ENCODE results near the gene LILRA6.
"Not testable (repeated sequence)": the region's sequence is repeated elsewhere in the genome, so short reads cannot be mapped to it uniquely, and the experiment has no call there.

The LILRA6 gene

GRCh38 chr19:54279406-54279962 is 36.9 kb upstream of the LILRA6 start:
- TF ChIP-seq, protein P1, sequence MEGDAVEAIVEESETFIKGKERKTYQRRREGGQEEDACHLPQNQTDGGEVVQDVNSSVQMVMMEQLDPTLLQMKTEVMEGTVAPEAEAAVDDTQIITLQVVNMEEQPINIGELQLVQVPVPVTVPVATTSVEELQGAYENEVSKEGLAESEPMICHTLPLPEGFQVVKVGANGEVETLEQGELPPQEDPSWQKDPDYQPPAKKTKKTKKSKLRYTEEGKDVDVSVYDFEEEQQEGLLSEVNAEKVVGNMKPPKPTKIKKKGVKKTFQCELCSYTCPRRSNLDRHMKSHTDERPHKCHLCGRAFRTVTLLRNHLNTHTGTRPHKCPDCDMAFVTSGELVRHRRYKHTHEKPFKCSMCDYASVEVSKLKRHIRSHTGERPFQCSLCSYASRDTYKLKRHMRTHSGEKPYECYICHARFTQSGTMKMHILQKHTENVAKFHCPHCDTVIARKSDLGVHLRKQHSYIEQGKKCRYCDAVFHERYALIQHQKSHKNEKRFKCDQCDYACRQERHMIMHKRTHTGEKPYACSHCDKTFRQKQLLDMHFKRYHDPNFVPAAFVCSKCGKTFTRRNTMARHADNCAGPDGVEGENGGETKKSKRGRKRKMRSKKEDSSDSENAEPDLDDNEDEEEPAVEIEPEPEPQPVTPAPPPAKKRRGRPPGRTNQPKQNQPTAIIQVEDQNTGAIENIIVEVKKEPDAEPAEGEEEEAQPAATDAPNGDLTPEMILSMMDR (IDR thresholded peaks at IDR 0.05; ENCODE audit: control insufficient read depth, insufficient read depth, low read depth, low read length, missing control alignments) = no peak
- no peak overlapping the region for H3K4me3 ChIP-seq (ENCODE audit: control insufficient read depth, low read depth, low read length)
- no peak for DNase-seq (ENCODE audit: low read depth)

- DNase-seq (ENCODE audit: low read depth); H3K4me3 ChIP-seq (ENCODE audit: control insufficient read depth, low read depth, low read length): not testable (repeated sequence)
Measured at GRCh38 chr19:54278571-54279195, 36.1 kb upstream of the LILRA6 start.

GRCh38 chr19:54278056-54278455 is 35.5 kb upstream of the LILRA6 start:
- not testable (repeated sequence) for DNase-seq (ENCODE audit: low read depth)

DNA sequence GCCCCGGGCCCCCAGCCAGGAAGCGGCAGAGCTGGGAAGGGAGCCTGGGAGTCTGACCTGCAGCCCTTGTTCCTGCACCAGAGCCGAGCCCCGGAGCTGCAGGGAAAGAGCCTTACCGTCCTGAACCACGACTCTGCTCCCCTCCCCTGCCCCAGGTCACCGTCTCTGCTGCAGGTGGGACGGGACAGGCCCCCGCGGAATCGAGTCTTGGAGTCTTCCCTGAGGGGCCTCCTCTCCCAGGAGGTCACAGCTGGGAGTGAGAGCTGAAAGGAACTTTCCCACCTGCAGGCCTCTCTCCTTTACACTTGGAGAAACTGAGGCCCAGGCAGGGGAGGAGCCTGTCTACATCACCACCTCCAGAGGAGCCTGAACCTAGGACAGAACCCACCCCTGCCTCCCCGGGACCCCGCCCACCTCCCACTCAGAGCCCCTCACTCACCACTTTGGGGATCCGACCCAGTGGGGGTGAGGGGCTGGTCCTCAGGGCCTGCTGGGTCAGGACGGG is 34.6 kb upstream of the LILRA6 start:
- not testable (repeated sequence) for DNase-seq (ENCODE audit: low read depth); H3K4me3 ChIP-seq (ENCODE audit: control insufficient read depth, low read depth, low read length)

More at GRCh38 chr19:54278056-54278455, 35.5 kb upstream of the LILRA6 start:
- not testable (repeated sequence) for H3K4me3 ChIP-seq (ENCODE audit: control insufficient read depth, low read depth, low read length)

DNA sequence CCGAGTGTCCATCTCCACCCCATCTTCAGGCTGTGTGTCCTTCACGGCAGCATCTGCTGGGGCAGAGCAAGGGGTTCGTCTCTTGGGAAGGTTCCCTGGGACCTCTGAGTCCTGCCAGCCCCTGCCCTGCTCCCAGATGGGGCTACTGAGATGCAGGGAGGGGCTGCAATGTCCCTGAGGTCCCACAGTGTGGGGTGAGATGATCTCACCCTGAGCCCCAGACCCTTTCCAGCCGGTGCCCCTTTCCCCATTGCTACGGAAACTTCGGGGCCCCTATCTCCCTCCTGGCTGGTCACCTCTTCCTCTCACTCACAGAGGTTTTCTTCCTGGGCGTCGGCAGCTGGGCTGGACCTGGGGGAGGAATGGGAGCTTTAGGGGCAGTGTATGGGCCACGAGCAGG is 33.4 kb upstream of the LILRA6 start:
- no peak overlapping the region for H3K4me3 ChIP-seq (ENCODE audit: control insufficient read depth, low read depth, low read length)
- TF ChIP-seq, protein P1 (IDR thresholded peaks at IDR 0.05; ENCODE audit: control insufficient read depth, insufficient read depth, low read depth, low read length, missing control alignments) = no peak
- DNase-seq (ENCODE audit: low read depth) = no peak

DNA sequence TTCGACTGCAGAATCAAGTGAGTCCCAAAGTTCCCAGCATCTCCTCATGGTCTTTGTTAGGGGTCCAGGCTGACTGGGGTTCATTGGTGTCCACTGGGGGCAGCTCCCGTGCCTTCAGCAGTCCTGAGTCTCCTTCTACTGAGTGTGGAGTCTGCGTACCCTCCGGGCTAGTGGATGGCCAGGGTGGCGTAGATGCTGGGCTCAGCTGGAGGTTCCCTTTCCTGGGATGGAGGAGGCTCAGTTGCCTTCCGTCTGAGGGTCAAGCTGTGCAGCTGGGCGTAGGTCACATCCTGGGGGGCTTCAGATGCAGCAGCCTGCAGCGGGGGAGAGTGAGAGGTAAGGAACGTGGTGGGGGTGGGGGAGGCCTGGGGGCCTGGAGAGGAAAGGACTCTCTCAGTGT is 31.9 kb upstream of the LILRA6 start:
- DNase-seq (ENCODE audit: low read depth); H3K4me3 ChIP-seq (ENCODE audit: control insufficient read depth, low read depth, low read length): not testable (repeated sequence)

- no peak overlapping the region for H3K4me3 ChIP-seq (ENCODE audit: control insufficient read depth, low read depth, low read length)
- no peak for DNase-seq (ENCODE audit: low read depth)
- TF ChIP-seq, protein P1 (IDR thresholded peaks at IDR 0.05; ENCODE audit: control insufficient read depth, insufficient read depth, low read depth, low read length, missing control alignments) = no peak
Measured at GRCh38 chr19:54273821-54274220, 31.2 kb upstream of the LILRA6 start.

- not testable (repeated sequence) for H3K4me3 ChIP-seq (ENCODE audit: control insufficient read depth, low read depth, low read length); DNase-seq (ENCODE audit: low read depth)
Measured at GRCh38 chr19:54272181-54272580, 29.6 kb upstream of the LILRA6 start.

GRCh38 chr19:54271587-54271986 is 29.0 kb upstream of the LILRA6 start:
- DNase-seq (ENCODE audit: low read depth) = not testable (repeated sequence)

DNA sequence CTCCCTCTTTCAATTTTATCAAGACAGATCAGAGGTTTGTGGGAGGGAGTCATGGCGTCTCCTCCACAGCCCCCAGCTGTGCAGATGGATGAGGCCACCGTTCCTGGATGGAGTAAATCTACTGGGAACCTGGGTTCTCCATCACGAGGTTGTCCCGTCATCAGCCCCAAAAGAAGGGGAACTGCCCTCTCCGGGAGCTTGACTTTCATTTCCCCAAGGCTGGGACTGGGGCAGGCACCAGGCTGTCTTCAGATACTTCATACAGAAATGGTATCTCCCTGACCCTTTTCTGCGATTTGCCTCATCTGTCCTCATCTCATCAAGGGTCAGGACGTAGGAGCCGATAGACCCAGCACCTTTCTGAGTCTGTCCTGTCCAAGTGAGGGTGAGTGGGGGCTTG is 28.5 kb upstream of the LILRA6 start:
- no peak overlapping the region for H3K4me3 ChIP-seq (ENCODE audit: control insufficient read depth, low read depth, low read length)
- no peak for DNase-seq (ENCODE audit: low read depth)
- TF ChIP-seq, protein P1 (IDR thresholded peaks at IDR 0.05; ENCODE audit: control insufficient read depth, insufficient read depth, low read depth, low read length, missing control alignments) = no peak

More at GRCh38 chr19:54271587-54271986, 29.0 kb upstream of the LILRA6 start:
- not testable (repeated sequence) for H3K4me3 ChIP-seq (ENCODE audit: control insufficient read depth, low read depth, low read length)

All from AG09309 (cell line).